Measurements from ENCODE around the gene STK38. TPM values are rescaled to one million over a fixed set of nuclear protein-coding genes. Genes with fewer than 3 reads are reported as not detected.
A peak's percentile ranks its signal among the peaks of the same experiment; 100 is the strongest.

STK38 gene
- total RNA-seq, 1 donor from 2014 or later, result 31.9 TPM

DNA sequence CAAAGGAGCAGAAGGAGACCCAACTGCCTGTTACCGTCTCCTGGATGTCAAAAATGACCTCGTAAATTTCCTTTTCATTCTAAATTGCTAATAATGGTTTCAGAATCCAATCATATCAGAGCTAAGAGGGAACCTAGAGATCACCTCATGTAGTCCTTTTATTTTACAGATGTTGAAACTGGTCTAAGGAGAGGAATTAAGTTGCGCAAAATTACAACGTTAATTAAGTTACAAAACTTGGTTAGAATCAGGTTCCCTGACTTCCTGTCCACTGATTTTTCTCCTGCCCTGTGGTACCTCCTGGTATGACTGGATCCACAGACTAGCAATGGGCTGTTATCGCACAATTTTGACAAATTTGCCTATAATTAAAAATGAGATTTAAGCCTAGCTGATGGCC lies 9.0 kb upstream of the STK38 start:
- no peak for DNase-seq (ENCODE audit: extremely low spot score in 2 of 2)
- Histone ChIP-seq H3K4me3 (no peak overlapping the region), H3K9me3 (no peaks in the 10 kb centered on the region), H3K27ac (no peak overlapping the region), H3K36me3 (no peaks in the 10 kb centered on the region), H3K27me3 (no peaks in the 10 kb centered on the region), H3K4me1 (no peaks in the 10 kb centered on the region)
- intact Hi-C loops (cut with DNase I), result no loop called here
- no peak for TF ChIP-seq POLR2A (IDR thresholded peaks at IDR 0.05)
- TF ChIP-seq, protein P1, sequence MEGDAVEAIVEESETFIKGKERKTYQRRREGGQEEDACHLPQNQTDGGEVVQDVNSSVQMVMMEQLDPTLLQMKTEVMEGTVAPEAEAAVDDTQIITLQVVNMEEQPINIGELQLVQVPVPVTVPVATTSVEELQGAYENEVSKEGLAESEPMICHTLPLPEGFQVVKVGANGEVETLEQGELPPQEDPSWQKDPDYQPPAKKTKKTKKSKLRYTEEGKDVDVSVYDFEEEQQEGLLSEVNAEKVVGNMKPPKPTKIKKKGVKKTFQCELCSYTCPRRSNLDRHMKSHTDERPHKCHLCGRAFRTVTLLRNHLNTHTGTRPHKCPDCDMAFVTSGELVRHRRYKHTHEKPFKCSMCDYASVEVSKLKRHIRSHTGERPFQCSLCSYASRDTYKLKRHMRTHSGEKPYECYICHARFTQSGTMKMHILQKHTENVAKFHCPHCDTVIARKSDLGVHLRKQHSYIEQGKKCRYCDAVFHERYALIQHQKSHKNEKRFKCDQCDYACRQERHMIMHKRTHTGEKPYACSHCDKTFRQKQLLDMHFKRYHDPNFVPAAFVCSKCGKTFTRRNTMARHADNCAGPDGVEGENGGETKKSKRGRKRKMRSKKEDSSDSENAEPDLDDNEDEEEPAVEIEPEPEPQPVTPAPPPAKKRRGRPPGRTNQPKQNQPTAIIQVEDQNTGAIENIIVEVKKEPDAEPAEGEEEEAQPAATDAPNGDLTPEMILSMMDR (IDR thresholded peaks at IDR 0.05), result no peak
- no peak for TF ChIP-seq POLR2AphosphoS5 (IDR thresholded peaks at IDR 0.05; ENCODE audit: insufficient read depth in 1 of 2, low read depth in 1 of 2)

DNA sequence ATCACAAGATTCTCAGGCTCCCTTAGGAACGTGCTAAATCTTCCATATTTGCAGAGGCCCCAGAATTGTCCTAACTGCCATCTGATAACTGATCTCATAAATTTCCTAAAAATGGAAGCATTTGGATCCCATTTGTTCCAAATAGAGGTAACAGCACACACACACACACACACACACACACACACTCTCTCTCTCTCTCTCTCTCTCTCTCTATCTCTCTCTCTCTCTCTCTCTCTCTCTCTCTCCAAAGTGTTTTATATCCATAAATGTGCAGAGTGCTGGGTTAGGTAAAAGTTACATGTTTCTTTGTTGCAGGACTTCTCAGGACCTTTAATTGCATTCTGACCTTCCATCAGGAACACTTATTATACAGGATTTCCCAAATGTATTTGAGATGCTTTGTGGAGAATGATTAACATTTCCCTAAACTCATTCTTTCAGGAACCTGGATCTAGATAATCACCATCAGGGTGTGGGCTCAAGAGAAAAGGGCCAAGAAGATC lies 8.5 kb upstream of the STK38 start:
- TF ChIP-seq POLR2AphosphoS5 (IDR thresholded peaks at IDR 0.05; ENCODE audit: insufficient read depth in 1 of 2, low read depth in 1 of 2) (no peak), POLR2A (IDR thresholded peaks at IDR 0.05) (no peak)
- TF ChIP-seq, protein P1 (IDR thresholded peaks at IDR 0.05), result no peak
- H3K4me1 ChIP-seq, result no peaks in the 10 kb centered on the region
- H3K9me3 ChIP-seq, result no peaks in the 10 kb centered on the region
- H3K4me3 ChIP-seq, result no peak overlapping the region
- no peak for DNase-seq (ENCODE audit: extremely low spot score in 2 of 2)
- H3K36me3 ChIP-seq, result no peaks in the 10 kb centered on the region
- intact Hi-C loops (cut with DNase I), result no loop called here
- no peak overlapping the region for H3K27ac ChIP-seq
- no peaks in the 10 kb centered on the region for H3K27me3 ChIP-seq

DNA sequence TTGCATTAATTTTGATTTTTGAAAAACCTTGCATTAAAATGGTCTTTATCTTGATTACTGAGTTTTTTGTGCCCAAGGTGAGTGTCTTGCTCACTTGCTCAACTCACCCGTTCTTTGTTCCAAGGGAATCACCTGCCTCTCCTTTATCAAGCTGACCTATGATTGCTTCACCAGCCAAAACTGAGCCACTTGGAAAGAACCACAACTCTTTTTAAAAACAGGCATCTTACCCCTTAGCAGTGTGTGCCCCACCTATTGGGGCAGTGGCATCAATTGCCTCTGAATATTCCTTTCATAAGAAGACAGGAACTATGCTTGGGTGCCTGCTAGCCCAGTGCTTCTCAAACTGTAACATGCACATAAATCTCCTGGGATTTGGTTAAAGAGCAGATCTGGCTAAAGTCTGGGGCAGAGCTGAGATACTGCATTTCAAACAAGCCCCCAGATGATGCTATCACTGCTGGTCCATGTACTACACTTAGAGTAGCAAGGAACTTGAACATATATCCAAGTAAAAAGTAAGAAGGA lies 3.3 kb upstream of the STK38 start:
- H3K27ac ChIP-seq, result no peak overlapping the region
- intact Hi-C loops (cut with DNase I), result no loop called here
- H3K4me1 ChIP-seq, result peaks cover 8% of the 10 kb centered on the region
- no peaks in the 10 kb centered on the region for H3K27me3 ChIP-seq
- H3K4me3 ChIP-seq, result no peak overlapping the region
- no peaks in the 10 kb centered on the region for H3K36me3 ChIP-seq
- no peak for TF ChIP-seq POLR2A (IDR thresholded peaks at IDR 0.05)
- TF ChIP-seq POLR2AphosphoS5 (IDR thresholded peaks at IDR 0.05; ENCODE audit: insufficient read depth in 1 of 2, low read depth in 1 of 2), result no peak
- TF ChIP-seq, protein P1 (IDR thresholded peaks at IDR 0.05), result no peak
- no peak for DNase-seq (ENCODE audit: extremely low spot score in 2 of 2)
- no peaks in the 10 kb centered on the region for H3K9me3 ChIP-seq

DNA sequence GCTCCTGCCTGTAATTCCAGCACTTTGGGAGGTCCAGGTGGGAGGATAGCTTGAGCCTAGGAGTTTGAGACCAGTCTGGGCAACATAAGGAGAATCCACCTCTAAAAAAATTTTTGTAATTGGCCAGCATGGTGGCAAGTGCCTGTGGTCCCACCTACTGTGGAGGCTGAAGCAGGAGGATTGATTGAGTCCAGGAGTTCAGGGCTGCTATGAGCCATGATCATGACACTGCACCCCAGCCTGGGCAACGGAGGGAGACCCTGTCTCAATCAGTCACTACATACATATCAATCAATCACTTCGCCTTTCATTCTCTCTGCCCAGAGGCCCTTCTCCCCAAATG lies 1.1 kb upstream of the STK38 start:
- H3K27me3 ChIP-seq, result no peaks in the 10 kb centered on the region
- DNase-seq (ENCODE audit: extremely low spot score in 2 of 2), result no peak
- peaks cover 24% of the 10 kb centered on the region for H3K4me1 ChIP-seq
- TF ChIP-seq POLR2A (IDR thresholded peaks at IDR 0.05) (no peak), POLR2AphosphoS5 (IDR thresholded peaks at IDR 0.05; ENCODE audit: insufficient read depth in 1 of 2, low read depth in 1 of 2) (no peak)
- TF ChIP-seq, protein P1 (IDR thresholded peaks at IDR 0.05), result no peak
- intact Hi-C loops (cut with DNase I), result loop anchor here (5.0 to 10.0 kb wide), 2 partner anchors 49 to 104 kb away; partner anchors contain the start of genes KCTD20 and PXT1
- no peak overlapping the region for H3K4me3 ChIP-seq
- H3K27ac ChIP-seq, result peak overlapping the region; percentile 99
- H3K36me3 ChIP-seq, result no peaks in the 10 kb centered on the region
- H3K9me3 ChIP-seq, result no peaks in the 10 kb centered on the region

DNA sequence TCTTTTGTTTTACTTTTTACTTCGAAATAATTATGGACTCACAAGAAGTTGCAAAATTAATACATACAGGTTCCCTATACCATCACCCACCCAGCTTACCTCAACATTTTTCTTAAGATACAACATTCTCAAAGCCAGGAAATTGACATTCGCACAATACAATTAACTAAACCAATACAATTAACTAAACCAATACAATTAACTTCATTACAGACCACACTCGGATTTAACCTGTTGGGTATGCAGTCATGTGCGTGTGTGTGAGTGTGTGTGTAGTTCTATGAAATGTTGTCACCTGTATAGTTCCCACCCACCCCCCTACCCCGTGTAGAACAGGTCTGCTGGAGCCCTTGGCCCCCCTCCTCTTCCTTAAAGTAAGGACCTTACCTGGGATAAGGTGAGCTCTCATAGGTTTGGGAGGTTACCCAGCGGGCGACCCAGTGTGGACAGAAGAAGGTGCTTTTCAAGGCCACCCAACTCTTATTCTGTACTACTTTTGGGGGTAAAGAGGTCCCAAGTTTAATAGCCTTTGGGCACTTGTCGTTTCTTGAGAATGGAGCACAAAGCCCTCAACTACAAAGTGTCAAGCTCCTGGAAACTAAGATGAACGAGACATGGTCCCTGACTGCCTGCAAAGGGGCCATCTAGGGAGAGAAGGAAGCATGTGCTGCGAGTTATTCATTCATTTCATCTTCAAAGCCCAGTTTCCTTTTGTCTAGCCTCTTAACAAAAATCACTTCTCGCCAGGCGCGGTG lies 544 bp upstream of the STK38 start:
- peaks cover 29% of the 10 kb centered on the region for H3K4me1 ChIP-seq
- no peaks in the 10 kb centered on the region for H3K27me3 ChIP-seq
- peak overlapping the region in 1 of 2 donors; percentile 93 for H3K4me3 ChIP-seq
- H3K36me3 ChIP-seq, result no peaks in the 10 kb centered on the region
- H3K9me3 ChIP-seq, result no peaks in the 10 kb centered on the region
- intact Hi-C loops (cut with DNase I), result loop anchor here (5.0 to 10.0 kb wide), 2 partner anchors 49 to 103 kb away; partner anchors contain the start of genes KCTD20 and PXT1
- DNase-seq (ENCODE audit: extremely low spot score in 2 of 2), result no peak
- peak overlapping the region; percentile 99 for H3K27ac ChIP-seq
- TF ChIP-seq, protein P1 (IDR thresholded peaks at IDR 0.05), result no peak
- TF ChIP-seq POLR2A (IDR thresholded peaks at IDR 0.05), result no peak
- no peak for TF ChIP-seq POLR2AphosphoS5 (IDR thresholded peaks at IDR 0.05; ENCODE audit: insufficient read depth in 1 of 2, low read depth in 1 of 2)

Data from vagina (tissue), 2 donors.